ENCODE results near the gene ALPI. TPM values are rescaled to one million over a fixed set of nuclear protein-coding genes. Genes with fewer than 3 reads are reported as not detected.

ALPI gene
- total and polyA plus RNA-seq, 9 of the 15 experiments (the other 6 are each of a cell fraction or from before 2014, with no cell fraction given), result not detected

DNA sequence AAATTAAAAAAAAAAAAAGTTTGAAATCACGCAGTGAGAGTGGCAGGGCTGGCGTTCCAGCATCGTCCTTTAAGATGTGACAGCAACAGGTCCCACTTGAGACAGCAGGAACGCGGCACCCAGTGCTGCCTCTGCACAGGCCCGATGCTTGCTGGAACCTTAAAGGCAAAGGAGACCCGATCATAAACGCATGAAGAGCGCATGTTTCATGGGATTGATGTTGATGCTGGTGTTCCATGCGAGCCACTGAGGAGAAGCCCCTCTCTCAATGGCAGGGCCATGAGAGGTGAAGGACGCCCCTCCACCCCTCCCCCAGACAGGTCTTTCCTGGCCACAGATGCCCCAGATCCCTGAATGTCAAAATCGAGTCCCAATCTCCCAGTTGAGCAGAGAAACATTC lies 17.9 kb upstream of the ALPI start:
- ChIA-PET POLR2A (no interaction called here), CTCF (ENCODE audit: low intra/inter-chr PET ratio) (no interaction called here)
- H4K20me1 ChIP-seq (replicated peaks; ENCODE audit: control insufficient read depth, insufficient read depth, low read length), result 0 out of 2 replicates have a peak, but pooled peaks cover 3% of the 10 kb centered on the region
- no peak overlapping the region for H3K27ac ChIP-seq (ENCODE audit: extremely low read depth, low read depth, low read length)
- H3K27me3 ChIP-seq (ENCODE audit: control insufficient read depth in 2 of 2, insufficient read depth in 2 of 2, low read length in 2 of 2), result peaks cover 0 to 38% of the 10 kb centered on the region in 2 experiments; a peak in 3 of 5 replicates
- H3K4me3 ChIP-seq, result no peak overlapping the region
- WGBS (ENCODE audit: insufficient coverage, low coverage, missing lambda C conversion rate), result 1% methylated on average over 12 of the region's 12 CpGs
- intact Hi-C loops (cut with micrococcal nuclease), result loop anchor here (10.0 kb wide), 1 partner anchor 293 kb away; no protein-coding TSS in a partner anchor
- BruUV-seq (replicated peaks), result no TSS peak
- DNase-seq (ENCODE audit: extremely low read depth in 1 of 4, low spot score in 3 of 4), result no peak
- no peaks in the 10 kb centered on the region for H3K79me2 ChIP-seq (ENCODE audit: control insufficient read depth, insufficient read depth, low read length)
- no peaks in the 10 kb centered on the region; a peak in 2 of 5 replicates for H3K4me1 ChIP-seq (replicated peaks in 1 of 2; ENCODE audit: control insufficient read depth in 2 of 2, insufficient read depth in 2 of 2, low read length in 2 of 2)
- in situ Hi-C loops (cut with MboI), result loop anchor here (5.0 kb wide), 1 partner anchor 111 kb away; no protein-coding TSS in a partner anchor
- no peaks in the 10 kb centered on the region for H3K36me3 ChIP-seq (ENCODE audit: control insufficient read depth, insufficient read depth, low read length)
- no peak for FAIRE-seq
- H3K9me1 ChIP-seq (ENCODE audit: control insufficient read depth, insufficient read depth, low read length), result no peaks in the 10 kb centered on the region
- no peak overlapping the region for H2AFZ ChIP-seq (ENCODE audit: low read depth, low read length)
- ATAC-seq, result no peak
- no peaks in the 10 kb centered on the region for H3K9me3 ChIP-seq (replicated peaks; ENCODE audit: control insufficient read depth, insufficient read depth, low read depth, low read length)
- H3K4me2 ChIP-seq (ENCODE audit: insufficient read depth, low read length), result no peak overlapping the region
- no peak overlapping the region for H3K9ac ChIP-seq (ENCODE audit: insufficient read depth in 1 of 2, low read depth in 2 of 2, low read length in 2 of 2)
- TF ChIP-seq KDM5B (IDR thresholded peaks at IDR 0.05; ENCODE audit: insufficient replicate concordance, low read depth, low read length), result no peak
- TF ChIP-seq, protein P1, sequence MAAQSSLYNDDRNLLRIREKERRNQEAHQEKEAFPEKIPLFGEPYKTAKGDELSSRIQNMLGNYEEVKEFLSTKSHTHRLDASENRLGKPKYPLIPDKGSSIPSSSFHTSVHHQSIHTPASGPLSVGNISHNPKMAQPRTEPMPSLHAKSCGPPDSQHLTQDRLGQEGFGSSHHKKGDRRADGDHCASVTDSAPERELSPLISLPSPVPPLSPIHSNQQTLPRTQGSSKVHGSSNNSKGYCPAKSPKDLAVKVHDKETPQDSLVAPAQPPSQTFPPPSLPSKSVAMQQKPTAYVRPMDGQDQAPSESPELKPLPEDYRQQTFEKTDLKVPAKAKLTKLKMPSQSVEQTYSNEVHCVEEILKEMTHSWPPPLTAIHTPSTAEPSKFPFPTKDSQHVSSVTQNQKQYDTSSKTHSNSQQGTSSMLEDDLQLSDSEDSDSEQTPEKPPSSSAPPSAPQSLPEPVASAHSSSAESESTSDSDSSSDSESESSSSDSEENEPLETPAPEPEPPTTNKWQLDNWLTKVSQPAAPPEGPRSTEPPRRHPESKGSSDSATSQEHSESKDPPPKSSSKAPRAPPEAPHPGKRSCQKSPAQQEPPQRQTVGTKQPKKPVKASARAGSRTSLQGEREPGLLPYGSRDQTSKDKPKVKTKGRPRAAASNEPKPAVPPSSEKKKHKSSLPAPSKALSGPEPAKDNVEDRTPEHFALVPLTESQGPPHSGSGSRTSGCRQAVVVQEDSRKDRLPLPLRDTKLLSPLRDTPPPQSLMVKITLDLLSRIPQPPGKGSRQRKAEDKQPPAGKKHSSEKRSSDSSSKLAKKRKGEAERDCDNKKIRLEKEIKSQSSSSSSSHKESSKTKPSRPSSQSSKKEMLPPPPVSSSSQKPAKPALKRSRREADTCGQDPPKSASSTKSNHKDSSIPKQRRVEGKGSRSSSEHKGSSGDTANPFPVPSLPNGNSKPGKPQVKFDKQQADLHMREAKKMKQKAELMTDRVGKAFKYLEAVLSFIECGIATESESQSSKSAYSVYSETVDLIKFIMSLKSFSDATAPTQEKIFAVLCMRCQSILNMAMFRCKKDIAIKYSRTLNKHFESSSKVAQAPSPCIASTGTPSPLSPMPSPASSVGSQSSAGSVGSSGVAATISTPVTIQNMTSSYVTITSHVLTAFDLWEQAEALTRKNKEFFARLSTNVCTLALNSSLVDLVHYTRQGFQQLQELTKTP (IDR thresholded peaks at IDR 0.05; ENCODE audit: low read depth in 1 of 2, partially characterized antibody in 2 of 2), result no peak
- TF ChIP-seq XRCC5 (IDR thresholded peaks at IDR 0.05; ENCODE audit: low read depth, low read length), result no peak
- TF ChIP-seq FOS (IDR thresholded peaks at IDR 0.05; ENCODE audit: extremely low read depth, insufficient read length), result no peak
- TF ChIP-seq, protein P2, sequence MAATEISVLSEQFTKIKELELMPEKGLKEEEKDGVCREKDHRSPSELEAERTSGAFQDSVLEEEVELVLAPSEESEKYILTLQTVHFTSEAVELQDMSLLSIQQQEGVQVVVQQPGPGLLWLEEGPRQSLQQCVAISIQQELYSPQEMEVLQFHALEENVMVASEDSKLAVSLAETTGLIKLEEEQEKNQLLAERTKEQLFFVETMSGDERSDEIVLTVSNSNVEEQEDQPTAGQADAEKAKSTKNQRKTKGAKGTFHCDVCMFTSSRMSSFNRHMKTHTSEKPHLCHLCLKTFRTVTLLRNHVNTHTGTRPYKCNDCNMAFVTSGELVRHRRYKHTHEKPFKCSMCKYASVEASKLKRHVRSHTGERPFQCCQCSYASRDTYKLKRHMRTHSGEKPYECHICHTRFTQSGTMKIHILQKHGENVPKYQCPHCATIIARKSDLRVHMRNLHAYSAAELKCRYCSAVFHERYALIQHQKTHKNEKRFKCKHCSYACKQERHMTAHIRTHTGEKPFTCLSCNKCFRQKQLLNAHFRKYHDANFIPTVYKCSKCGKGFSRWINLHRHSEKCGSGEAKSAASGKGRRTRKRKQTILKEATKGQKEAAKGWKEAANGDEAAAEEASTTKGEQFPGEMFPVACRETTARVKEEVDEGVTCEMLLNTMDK (IDR thresholded peaks at IDR 0.05; ENCODE audit: borderline replicate concordance, insufficient read depth, low read depth, low read length, poor library complexity, severe bottlenecking), result no peak
- TF ChIP-seq FOXA3 (CRISPR knock-in tag; conservative IDR thresholded peaks at IDR 0.05 in 1 of 2, IDR thresholded peaks at IDR 0.05 in 1 of 2), result no peak
- no peak for TF ChIP-seq ZNF224 (CRISPR knock-in tag; IDR thresholded peaks at IDR 0.05)
- no peak for TF ChIP-seq HDGF (IDR thresholded peaks at IDR 0.05)
- TF ChIP-seq, protein P3, sequence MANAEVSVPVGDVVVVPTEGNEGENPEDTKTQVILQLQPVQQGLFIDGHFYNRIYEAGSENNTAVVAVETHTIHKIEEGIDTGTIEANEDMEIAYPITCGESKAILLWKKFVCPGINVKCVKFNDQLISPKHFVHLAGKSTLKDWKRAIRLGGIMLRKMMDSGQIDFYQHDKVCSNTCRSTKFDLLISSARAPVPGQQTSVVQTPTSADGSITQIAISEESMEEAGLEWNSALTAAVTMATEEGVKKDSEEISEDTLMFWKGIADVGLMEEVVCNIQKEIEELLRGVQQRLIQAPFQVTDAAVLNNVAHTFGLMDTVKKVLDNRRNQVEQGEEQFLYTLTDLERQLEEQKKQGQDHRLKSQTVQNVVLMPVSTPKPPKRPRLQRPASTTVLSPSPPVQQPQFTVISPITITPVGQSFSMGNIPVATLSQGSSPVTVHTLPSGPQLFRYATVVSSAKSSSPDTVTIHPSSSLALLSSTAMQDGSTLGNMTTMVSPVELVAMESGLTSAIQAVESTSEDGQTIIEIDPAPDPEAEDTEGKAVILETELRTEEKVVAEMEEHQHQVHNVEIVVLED (CRISPR knock-in tag; IDR thresholded peaks at IDR 0.05), result no peak
- TF ChIP-seq, protein P4, sequence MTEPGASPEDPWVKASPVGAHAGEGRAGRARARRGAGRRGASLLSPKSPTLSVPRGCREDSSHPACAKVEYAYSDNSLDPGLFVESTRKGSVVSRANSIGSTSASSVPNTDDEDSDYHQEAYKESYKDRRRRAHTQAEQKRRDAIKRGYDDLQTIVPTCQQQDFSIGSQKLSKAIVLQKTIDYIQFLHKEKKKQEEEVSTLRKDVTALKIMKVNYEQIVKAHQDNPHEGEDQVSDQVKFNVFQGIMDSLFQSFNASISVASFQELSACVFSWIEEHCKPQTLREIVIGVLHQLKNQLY (CRISPR knock-in tag; conservative IDR thresholded peaks at IDR 0.05), result no peak
- TF ChIP-seq, protein P5, sequence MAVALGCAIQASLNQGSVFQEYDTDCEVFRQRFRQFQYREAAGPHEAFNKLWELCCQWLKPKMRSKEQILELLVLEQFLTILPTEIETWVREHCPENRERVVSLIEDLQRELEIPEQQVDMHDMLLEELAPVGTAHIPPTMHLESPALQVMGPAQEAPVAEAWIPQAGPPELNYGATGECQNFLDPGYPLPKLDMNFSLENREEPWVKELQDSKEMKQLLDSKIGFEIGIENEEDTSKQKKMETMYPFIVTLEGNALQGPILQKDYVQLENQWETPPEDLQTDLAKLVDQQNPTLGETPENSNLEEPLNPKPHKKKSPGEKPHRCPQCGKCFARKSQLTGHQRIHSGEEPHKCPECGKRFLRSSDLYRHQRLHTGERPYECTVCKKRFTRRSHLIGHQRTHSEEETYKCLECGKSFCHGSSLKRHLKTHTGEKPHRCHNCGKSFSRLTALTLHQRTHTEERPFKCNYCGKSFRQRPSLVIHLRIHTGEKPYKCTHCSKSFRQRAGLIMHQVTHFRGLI (CRISPR knock-in tag; IDR thresholded peaks at IDR 0.05), result no peak

Measured in K562 (cell line).